GM21825 (cell line): ENCODE results near the gene MAPK8IP3.
"Not testable (repeated sequence)": the region's sequence is repeated elsewhere in the genome, so short reads cannot be mapped to it uniquely, and the experiment has no call there.

Experiments used
- ATAC-seq: cut with Tn5 transposase; IDR thresholded peaks from one replicate; pipeline ENCODE4 v1.9.1; 2021; ENCODE audit warnings: mild to moderate bottlenecking, moderate library complexity; ENCODE audit not compliant: unreplicated experiment

MAPK8IP3 gene

GRCh38 chr16:1732071-1732470 lies 26.1 kb downstream of the MAPK8IP3 start:
- ATAC-seq: no peak

- ATAC-seq: not testable (repeated sequence)
Measured at GRCh38 chr16:1732551-1732987, 26.6 kb downstream of the MAPK8IP3 start.

- no peak for ATAC-seq
Measured at GRCh38 chr16:1734123-1734522, 28.1 kb downstream of the MAPK8IP3 start.

GRCh38 chr16:1734816-1735215 lies 28.8 kb downstream of the MAPK8IP3 start:
- ATAC-seq: no peak

GRCh38 chr16:1740234-1740633 lies 34.2 kb downstream of the MAPK8IP3 start:
- ATAC-seq: no peak

- ATAC-seq: no peak
Measured at GRCh38 chr16:1740781-1741490, 34.9 kb downstream of the MAPK8IP3 start.

- ATAC-seq: no peak
Measured at GRCh38 chr16:1741553-1742165, 35.7 kb downstream of the MAPK8IP3 start.

- ATAC-seq: no peak
Measured at GRCh38 chr16:1743376-1744337, 37.7 kb downstream of the MAPK8IP3 start.

- ATAC-seq: no peak
Measured at GRCh38 chr16:1744338-1744840, 38.4 kb downstream of the MAPK8IP3 start.

GRCh38 chr16:1745181-1745899 lies 39.3 kb downstream of the MAPK8IP3 start:
- no peak for ATAC-seq

GRCh38 chr16:1745900-1746692 lies 40.1 kb downstream of the MAPK8IP3 start:
- ATAC-seq: no peak

- ATAC-seq: no peak
Measured at GRCh38 chr16:1746693-1747195, 40.7 kb downstream of the MAPK8IP3 start.

GRCh38 chr16:1747934-1748333 lies 41.9 kb downstream of the MAPK8IP3 start:
- no peak for ATAC-seq

GRCh38 chr16:1749152-1750117 lies 43.4 kb downstream of the MAPK8IP3 start:
- ATAC-seq: no peak

- no peak for ATAC-seq
Measured at GRCh38 chr16:1751946-1752345, 46.0 kb downstream of the MAPK8IP3 start.

GRCh38 chr16:1752853-1753252 lies 46.9 kb downstream of the MAPK8IP3 start:
- ATAC-seq: no peak

- ATAC-seq: no peak
Measured at GRCh38 chr16:1754204-1754603, 48.2 kb downstream of the MAPK8IP3 start.

GRCh38 chr16:1757714-1758461 lies 51.9 kb downstream of the MAPK8IP3 start:
- no peak for ATAC-seq
